AG04450 (cell line): Measurements from ENCODE around the gene ANKUB1. TPM values are rescaled to one million over a fixed set of nuclear protein-coding genes. Genes with fewer than 3 reads are reported as not detected.

Experiments
- CTCF ChIA-PET: fragments of 300-600, 350-600 bp; formaldehyde crosslinking; extraction: SDS; loops from one replicate; lab custom pipeline; 2022; ENCODE audit warnings: antibody characterized with exemption, inconsistent platforms; lab: Charles Lee
- POLR2A ChIA-PET: fragments of 350-600 bp; formaldehyde crosslinking; extraction: SDS; loops from one replicate; lab custom pipeline; 2021; ENCODE audit warnings: antibody characterized with exemption, inconsistent platforms; lab: Yijun Ruan, JAX
- DNase-seq: peaks from one replicate; pipeline ENCODE4 v3.0.0-alpha.2; 2011; ENCODE audit warnings: low read depth, low spot score
- H3K27ac ChIP-seq: one replicate; pipeline ENCODE4 v1.5.1; 2012; ENCODE audit warnings: low read depth, low read length, control low read depth
- H3K27me3 ChIP-seq: one replicate; pipeline ENCODE4 v1.6.0; 2012; ENCODE audit warnings: low read length; ENCODE audit not compliant: control insufficient read depth, insufficient read depth
- H3K4me3 ChIP-seq: 2 replicates; pipeline ENCODE4 v1.5.1; 2011; ENCODE audit warnings: mild to moderate bottlenecking, low read depth, low read length, control low read depth
- H3K9me3 ChIP-seq: 2 replicates; pipeline ENCODE4 v1.5.1; 2012; ENCODE audit warnings: low read length; ENCODE audit not compliant: control insufficient read depth, insufficient read depth
- polyA plus RNA-seq: library from polyadenylated mRNA; depleted of rRNA; stranded (reverse); fragments of >200 nt; gene quantifications from 2 replicates; pipeline ENCODE4 v1.2.3, GENCODE V29; 2011
- TF ChIP-seq, protein P1 (sequence below): IDR thresholded peaks from 2 replicates; pipeline ENCODE4 v1.5.1; 2011; ENCODE audit warnings: low read depth, low read length, control low read depth, inconsistent platforms

ANKUB1 gene
- polyA plus RNA-seq, 1 experiment, result not detected

DNA sequence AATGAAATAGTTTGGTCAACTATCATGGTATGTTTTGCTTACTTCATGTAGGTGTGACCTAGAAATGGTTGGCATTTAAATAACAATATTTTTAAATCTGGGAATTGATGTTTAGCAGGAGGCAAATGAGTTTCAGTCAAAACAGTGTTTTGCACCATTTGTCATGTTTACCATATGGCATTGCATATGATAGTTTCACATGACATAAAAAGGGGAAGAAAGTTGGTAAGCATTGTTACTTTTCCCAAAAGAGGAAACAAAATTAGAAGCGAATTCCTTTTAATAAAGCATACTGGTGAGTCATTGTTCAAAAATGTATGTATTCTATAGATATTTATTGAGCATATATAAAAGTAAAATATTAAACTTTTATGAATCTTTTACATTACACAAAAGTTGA, 23.0 kb upstream of the ANKUB1 start:
- Histone ChIP-seq H3K27me3 (no peaks in the 10 kb centered on the region), H3K9me3 (no peaks in the 10 kb centered on the region), H3K27ac (no peak overlapping the region), H3K4me3 (no peak overlapping the region)
- DNase-seq, result no peak
- ChIA-PET CTCF (interaction anchor here (0.7 to 1.6 kb wide), 2 partner anchors 44 to 74 kb away, joined by 4 to 6 read pairs; no protein-coding TSS in a partner anchor), POLR2A (no interaction called here)
- TF ChIP-seq, protein P1, sequence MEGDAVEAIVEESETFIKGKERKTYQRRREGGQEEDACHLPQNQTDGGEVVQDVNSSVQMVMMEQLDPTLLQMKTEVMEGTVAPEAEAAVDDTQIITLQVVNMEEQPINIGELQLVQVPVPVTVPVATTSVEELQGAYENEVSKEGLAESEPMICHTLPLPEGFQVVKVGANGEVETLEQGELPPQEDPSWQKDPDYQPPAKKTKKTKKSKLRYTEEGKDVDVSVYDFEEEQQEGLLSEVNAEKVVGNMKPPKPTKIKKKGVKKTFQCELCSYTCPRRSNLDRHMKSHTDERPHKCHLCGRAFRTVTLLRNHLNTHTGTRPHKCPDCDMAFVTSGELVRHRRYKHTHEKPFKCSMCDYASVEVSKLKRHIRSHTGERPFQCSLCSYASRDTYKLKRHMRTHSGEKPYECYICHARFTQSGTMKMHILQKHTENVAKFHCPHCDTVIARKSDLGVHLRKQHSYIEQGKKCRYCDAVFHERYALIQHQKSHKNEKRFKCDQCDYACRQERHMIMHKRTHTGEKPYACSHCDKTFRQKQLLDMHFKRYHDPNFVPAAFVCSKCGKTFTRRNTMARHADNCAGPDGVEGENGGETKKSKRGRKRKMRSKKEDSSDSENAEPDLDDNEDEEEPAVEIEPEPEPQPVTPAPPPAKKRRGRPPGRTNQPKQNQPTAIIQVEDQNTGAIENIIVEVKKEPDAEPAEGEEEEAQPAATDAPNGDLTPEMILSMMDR, result no peak

DNA sequence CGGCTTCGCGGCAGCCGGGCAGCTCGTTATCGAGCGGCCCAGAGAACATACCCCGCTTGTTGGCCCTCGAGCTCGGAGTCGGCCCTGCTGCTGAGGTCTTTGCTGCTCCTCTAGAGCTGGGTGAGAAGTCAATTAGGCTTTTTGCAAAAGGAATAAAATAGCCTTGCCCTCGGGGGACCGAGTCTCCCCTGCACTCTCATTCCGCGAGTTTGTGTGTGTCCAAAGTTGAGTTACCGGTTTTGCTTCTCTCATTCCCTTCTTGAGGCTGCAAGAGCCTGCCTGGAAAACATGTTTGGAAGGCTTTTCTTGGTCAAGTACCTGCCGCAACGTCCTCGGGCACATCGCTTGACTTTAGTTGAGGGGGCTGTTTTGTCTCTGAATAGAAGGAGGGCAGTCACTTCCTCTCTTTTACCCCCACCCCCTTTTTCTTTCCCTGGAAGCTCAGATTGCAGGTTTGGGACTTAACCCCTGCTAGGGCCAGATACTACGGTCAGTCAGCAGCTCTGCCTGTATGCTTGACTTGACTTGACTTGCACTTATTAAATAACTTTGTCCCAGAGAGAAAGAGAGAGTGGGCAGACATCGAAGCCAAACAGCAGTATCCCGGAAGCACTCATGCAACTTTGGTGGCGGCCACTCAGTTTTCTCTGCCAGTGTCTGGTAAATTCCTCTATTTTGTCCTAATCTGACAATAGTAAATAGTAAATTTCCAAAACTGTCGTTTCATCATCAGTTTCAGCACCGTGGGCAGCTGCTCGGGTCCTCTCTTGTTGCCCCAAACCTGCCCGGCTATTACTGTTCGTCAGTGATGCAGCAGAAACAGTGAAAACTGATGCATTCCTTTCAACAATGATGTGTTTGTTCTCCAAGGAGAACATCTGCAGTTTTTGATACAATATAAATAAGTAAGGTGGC, 21.3 kb upstream of the ANKUB1 start:
- ChIA-PET CTCF (interaction anchor here (0.6 to 2.2 kb wide), 6 partner anchors 11 to 693 kb away, joined by 3 to 13 read pairs (median 5); no protein-coding TSS in a partner anchor), POLR2A (interaction anchor here (1.2 kb wide), 1 partner anchor 36 kb away, joined by 3 read pairs; no protein-coding TSS in a partner anchor)
- peak overlapping the region; percentile 86 for H3K4me3 ChIP-seq
- no peak for DNase-seq
- TF ChIP-seq, protein P1, result no peak
- H3K27me3 ChIP-seq, result no peaks in the 10 kb centered on the region
- peak overlapping the region; percentile 97 for H3K27ac ChIP-seq
- H3K9me3 ChIP-seq, result no peaks in the 10 kb centered on the region

DNA sequence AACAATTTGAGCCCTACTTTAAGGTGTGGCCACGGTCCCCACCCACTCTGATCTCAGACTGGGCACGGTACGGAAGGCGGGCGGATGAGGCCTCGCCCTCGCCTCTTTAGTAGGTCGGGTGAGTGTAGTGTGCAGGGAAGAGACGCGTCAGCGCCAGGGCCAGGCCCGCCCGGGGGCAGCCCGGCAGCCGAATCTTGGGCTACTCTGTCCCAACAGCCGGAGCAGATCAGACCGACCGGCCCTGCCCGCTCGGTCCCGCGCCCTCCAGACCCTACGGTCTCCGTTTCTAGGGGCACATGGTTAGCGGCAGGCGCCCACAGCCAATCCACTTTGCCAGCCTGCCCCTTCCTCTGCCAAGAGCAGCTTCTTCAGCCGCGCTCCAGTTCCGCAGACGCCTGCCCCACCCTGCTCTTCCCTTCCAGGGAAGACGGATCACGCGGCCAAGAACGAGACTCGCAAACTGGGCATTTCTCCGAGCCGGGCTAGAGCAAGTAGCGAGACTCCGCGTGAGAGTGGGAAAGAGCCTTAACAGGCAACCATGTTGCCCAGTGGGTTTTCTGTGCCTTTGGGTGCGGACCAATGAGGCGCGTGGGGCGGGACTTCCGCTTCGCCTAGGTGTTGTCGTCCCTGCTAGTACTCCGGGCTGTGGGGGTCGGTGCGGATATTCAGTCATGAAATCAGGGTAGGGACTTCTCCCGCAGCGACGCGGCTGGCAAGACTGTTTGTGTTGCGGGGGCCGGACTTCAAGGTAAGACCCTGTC, 20.4 kb upstream of the ANKUB1 start, which contains the start of gene RNF13:
Gene RNF13, plus strand, starts transcription at position 610 of the 761 bp plus-strand sequence. CDS start 32,812 bp downstream, outside the sequence.
- ChIA-PET POLR2A (interaction anchor here (1.2 kb wide), 1 partner anchor 35 kb away, joined by 3 read pairs; no protein-coding TSS in a partner anchor), CTCF (interaction anchor here (1.6 to 2.2 kb wide), 3 partner anchors 39 to 67 kb away, joined by 4 to 13 read pairs (median 8); no protein-coding TSS in a partner anchor)
- H3K27ac ChIP-seq, result peak within 1 kb of the TSS; percentile 97
- peak; percentile 86 for DNase-seq
- peak within 1 kb of the TSS; percentile 86 for H3K4me3 ChIP-seq
- no peaks in the 10 kb centered on the region for H3K9me3 ChIP-seq
- no peaks in the 10 kb centered on the region for H3K27me3 ChIP-seq
- TF ChIP-seq, protein P1, result no peak

DNA sequence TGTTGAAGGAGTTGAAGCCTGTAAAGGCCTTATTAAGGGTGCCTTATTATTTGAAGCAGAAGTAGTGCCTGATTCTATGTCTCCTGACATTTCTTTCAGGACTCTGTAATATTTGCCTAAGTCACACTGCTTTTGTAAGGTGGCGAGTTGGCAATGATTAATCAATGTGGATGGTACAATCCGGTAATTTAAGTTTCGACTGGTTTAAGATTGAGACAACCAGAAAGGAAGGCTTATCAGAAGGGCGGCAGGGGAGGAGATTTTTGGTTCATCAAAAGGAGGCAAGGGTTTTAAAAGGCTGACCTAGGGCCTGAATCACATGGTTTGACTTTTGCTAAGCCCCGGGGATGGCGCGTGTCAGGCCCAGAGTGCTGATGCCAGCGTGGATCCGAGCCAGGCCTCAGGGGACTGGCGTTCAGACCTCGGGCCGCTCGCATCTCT, 19.8 kb upstream of the ANKUB1 start:
- no peak for DNase-seq
- Histone ChIP-seq H3K27me3 (no peaks in the 10 kb centered on the region), H3K4me3 (peak overlapping the region; percentile 86), H3K9me3 (no peaks in the 10 kb centered on the region), H3K27ac (peak overlapping the region; percentile 97)
- POLR2A ChIA-PET, result no interaction called here
- CTCF ChIA-PET, result interaction anchor here (1.7 kb wide), 2 partner anchors 40 to 47 kb away, joined by 8 to 12 read pairs; no protein-coding TSS in a partner anchor
- TF ChIP-seq, protein P1, result no peak
